OCI-LY3 (cell line): ENCODE measurements around the gene ALAS2.

Experiments
- H2AFZ ChIP-seq: fragments of 200-600, 300-600 bp; shearing (Covaris generic); 2 replicates; pipeline ENCODE4 v1.6.0; 2014; ENCODE audit warnings: antibody characterized with exemption, low read depth, low read length
- H3K27ac ChIP-seq: fragments of 200-600, 300-600 bp; sonication (generic); 2 replicates; pipeline ENCODE4 v1.5.1; 2014; ENCODE audit warnings: mild to moderate bottlenecking, low read length, moderate library complexity, mixed read lengths
- H3K27me3 ChIP-seq: fragments of 200-600, 300-600 bp; sonication (generic); 2 replicates; pipeline ENCODE4 v1.6.1; 2014; ENCODE audit warnings: low read depth, low read length, mixed read lengths
- H3K36me3 ChIP-seq: fragments of 200-600, 300-600 bp; sonication (generic); replicated peaks from 2 replicates; pipeline ENCODE3; 2014; ENCODE audit warnings: low read depth, low read length, mixed read lengths
- H3K4me1 ChIP-seq: fragments of 300-600, 200-600 bp; sonication (generic); 2 replicates; pipeline ENCODE4 v1.6.1; 2014; ENCODE audit warnings: low read length, mixed read lengths
- H3K4me2 ChIP-seq: fragments of 200-600, 300-600 bp; sonication (generic); 2 replicates; pipeline ENCODE4 v1.6.1; 2014; ENCODE audit warnings: low read length, mixed read lengths
- H3K4me3 ChIP-seq: fragments of 300-600, 200-600 bp; sonication (generic); 2 replicates; pipeline ENCODE4 v1.5.1; 2014; ENCODE audit warnings: antibody characterized with exemption, mild to moderate bottlenecking, low read length, moderate library complexity
- H3K79me2 ChIP-seq: fragments of 300-600, 200-600 bp; shearing (Covaris generic); 2 replicates; pipeline ENCODE4 v1.6.1; 2014; ENCODE audit warnings: mild to moderate bottlenecking, low read length, mixed read lengths
- H3K9ac ChIP-seq: fragments of 300-600, 200-600 bp; shearing (Covaris generic); 2 replicates; pipeline ENCODE4 v1.6.0; 2014; ENCODE audit warnings: mild to moderate bottlenecking, low read length, moderate library complexity
- H3K9me3 ChIP-seq: fragments of 200-600, 300-600 bp; shearing (Covaris generic); 2 replicates; pipeline ENCODE4 v1.6.1; 2014; ENCODE audit warnings: low read length, mixed read lengths; ENCODE audit not compliant: insufficient read depth
- H4K20me1 ChIP-seq: fragments of 200-600, 300-600 bp; sonication (generic); 2 replicates; pipeline ENCODE4 v1.6.1; 2016; ENCODE audit warnings: low read length, mixed read lengths; ENCODE audit not compliant: insufficient read depth
- CTCF ChIP-seq: fragments of 200-600, 300-600 bp; sonication (generic); IDR thresholded peaks from 2 replicates; pipeline ENCODE4 v1.5.1; 2014; ENCODE audit warnings: antibody characterized with exemption, low read length, low read depth
- EZH2phosphoT487 ChIP-seq: fragments of 200-600 bp; shearing (Covaris generic); IDR thresholded peaks from 2 replicates; pipeline ENCODE4 v1.6.1; 2018; ENCODE audit warnings: antibody characterized with exemption, mixed run types, low read depth

The ALAS2 gene

GRCh38 chrX:55005256-55005655 lies 25.5 kb downstream of the ALAS2 start:
- Histone ChIP-seq H3K9me3 (no peaks in the 10 kb centered on the region), H2AFZ (no peak overlapping the region), H4K20me1 (no peaks in the 10 kb centered on the region), H3K79me2 (peaks cover 13% of the 10 kb centered on the region), H3K36me3 (peaks cover 41% of the 10 kb centered on the region), H3K9ac (no peak overlapping the region), H3K4me3 (no peak overlapping the region), H3K4me2 (no peak overlapping the region), H3K27ac (no peak overlapping the region), H3K27me3 (no peaks in the 10 kb centered on the region), H3K4me1 (peaks cover 9% of the 10 kb centered on the region)
- TF ChIP-seq EZH2phosphoT487: no peak
- no peak for TF ChIP-seq CTCF

DNA sequence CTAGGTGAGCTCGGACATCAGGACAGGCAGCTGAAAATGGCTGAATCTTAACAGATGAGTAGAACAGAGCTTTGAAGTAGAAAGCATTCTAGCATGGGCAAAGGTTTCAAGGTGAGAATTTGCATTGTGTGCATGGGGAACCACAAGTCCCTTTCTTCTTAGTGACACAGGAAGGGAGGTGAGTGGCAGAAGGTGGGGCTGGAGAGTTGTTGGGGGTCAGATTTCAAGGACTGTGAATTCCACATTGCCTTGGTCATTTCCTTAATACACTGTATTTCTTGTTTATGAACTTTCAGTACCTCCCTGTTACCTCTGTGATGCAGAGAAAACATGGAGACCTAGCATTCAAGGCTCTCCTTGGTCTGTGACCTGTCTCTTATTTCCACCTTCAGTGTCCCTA lies 26.5 kb downstream of the ALAS2 start:
- Histone ChIP-seq H3K79me2 (peaks cover 14% of the 10 kb centered on the region), H2AFZ (no peak overlapping the region), H3K4me1 (peaks cover 12% of the 10 kb centered on the region), H3K4me3 (no peak overlapping the region), H3K27ac (no peak overlapping the region), H3K9ac (no peak overlapping the region), H3K36me3 (peaks cover 41% of the 10 kb centered on the region), H3K4me2 (no peak overlapping the region), H3K27me3 (no peaks in the 10 kb centered on the region), H4K20me1 (no peaks in the 10 kb centered on the region), H3K9me3 (no peaks in the 10 kb centered on the region)
- TF ChIP-seq EZH2phosphoT487: no peak
- no peak for TF ChIP-seq CTCF

DNA sequence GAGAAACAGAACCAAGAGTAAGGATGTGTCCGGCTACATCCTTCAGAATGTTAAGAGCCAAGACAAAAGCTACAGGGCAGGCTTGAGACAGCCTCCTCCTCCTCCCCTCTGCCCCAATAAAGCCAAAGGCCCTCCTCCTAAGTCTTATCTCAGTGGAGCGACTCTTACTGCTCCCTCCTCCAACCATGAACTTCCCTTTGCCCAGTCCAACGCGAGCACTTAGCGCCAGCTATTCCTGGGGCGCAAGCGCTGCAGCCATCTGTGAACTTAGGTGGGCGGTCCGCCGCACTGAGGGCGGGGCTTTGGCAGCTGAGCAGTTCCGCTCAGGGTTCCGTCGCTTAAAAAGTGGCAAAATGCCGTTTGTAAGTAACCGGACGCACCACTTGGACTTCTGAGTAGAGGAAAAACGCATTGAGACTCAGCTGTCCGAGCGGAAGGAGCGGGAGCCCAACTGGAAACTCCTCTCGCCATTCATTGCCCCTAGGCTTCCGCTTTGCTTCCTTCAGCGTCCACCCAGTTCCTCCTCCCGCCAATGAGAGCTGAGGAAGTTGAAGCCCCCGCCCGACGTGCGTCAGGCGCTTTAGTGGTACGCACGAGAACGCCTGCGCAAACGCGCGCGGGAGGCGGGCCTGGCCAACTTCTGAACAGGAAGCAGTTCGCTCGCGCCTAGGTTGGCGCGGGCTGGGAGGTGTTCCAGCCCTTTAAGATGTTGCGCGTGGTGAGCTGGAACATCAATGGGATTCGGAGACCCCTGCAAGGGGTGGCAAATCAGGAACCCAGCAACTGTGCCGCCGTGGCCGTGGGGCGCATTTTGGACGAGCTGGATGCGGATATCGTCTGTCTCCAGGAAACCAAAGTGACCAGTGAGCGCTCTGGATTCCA lies 30.8 kb downstream of the ALAS2 start, which contains the start of gene APEX2:
APEX2 (plus strand) TSS at position 647 of the 882 bp plus-strand sequence; CDS start at position 707, 60 bp downstream.
- H2AFZ ChIP-seq: peak within 1 kb of the TSS; percentile 82
- peak within 1 kb of the TSS; percentile 86 for H3K9ac ChIP-seq
- H4K20me1 ChIP-seq: no peaks in the 10 kb centered on the region
- H3K79me2 ChIP-seq: peaks cover 14% of the 10 kb centered on the region
- H3K9me3 ChIP-seq: no peaks in the 10 kb centered on the region
- H3K4me2 ChIP-seq: peak within 1 kb of the TSS; percentile 90
- no peaks in the 10 kb centered on the region for H3K27me3 ChIP-seq
- peaks cover 22% of the 10 kb centered on the region for H3K4me1 ChIP-seq
- TF ChIP-seq CTCF: no peak
- TF ChIP-seq EZH2phosphoT487: no peak
- H3K4me3 ChIP-seq: peak within 1 kb of the TSS; percentile 87
- peak within 1 kb of the TSS; percentile 86 for H3K27ac ChIP-seq
- peaks cover 30% of the 10 kb centered on the region for H3K36me3 ChIP-seq

GRCh38 chrX:54995621-54996020 lies 35.2 kb downstream of the ALAS2 start:
- no peak overlapping the region for H3K9ac ChIP-seq
- no peak overlapping the region for H3K4me3 ChIP-seq
- no peak overlapping the region for H3K27ac ChIP-seq
- no peak overlapping the region for H2AFZ ChIP-seq
- no peaks in the 10 kb centered on the region for H3K27me3 ChIP-seq
- no peak overlapping the region for H3K4me2 ChIP-seq
- no peaks in the 10 kb centered on the region for H3K36me3 ChIP-seq
- H3K4me1 ChIP-seq: peaks cover 24% of the 10 kb centered on the region
- no peaks in the 10 kb centered on the region for H4K20me1 ChIP-seq
- H3K9me3 ChIP-seq: no peaks in the 10 kb centered on the region
- H3K79me2 ChIP-seq: peaks cover 4% of the 10 kb centered on the region
- TF ChIP-seq EZH2phosphoT487: no peak
- TF ChIP-seq CTCF: no peak
